ENCODE data around the gene FOXRED2.

FOXRED2 gene

GRCh38 chr22:36544107-36544620 lies 37.3 kb upstream of the FOXRED2 start:
- Histone ChIP-seq H3K4me1 (ENCODE audit: low read length) (peaks cover 8% of the 10 kb centered on the region), H3K9me3 (ENCODE audit: insufficient read depth, low read length) (no peaks in the 10 kb centered on the region)

GRCh38 chr22:36541831-36542411 lies 35.1 kb upstream of the FOXRED2 start:
- H3K4me2 ChIP-seq (ENCODE audit: low read length), result no peak overlapping the region
- H3K36me3 ChIP-seq (replicated peaks; ENCODE audit: low read depth, low read length), result no peaks in the 10 kb centered on the region
- no peaks in the 10 kb centered on the region for H3K9me3 ChIP-seq (ENCODE audit: insufficient read depth, low read length)
- peaks cover 9% of the 10 kb centered on the region; the same call in 1 of the 2 replicates for H3K27me3 ChIP-seq (ENCODE audit: low read depth, low read length)
- no peaks in the 10 kb centered on the region for H3K79me2 ChIP-seq (ENCODE audit: low read length)
- H3K9ac ChIP-seq (ENCODE audit: low read length), result no peak overlapping the region
- TF ChIP-seq CTCF (IDR thresholded peaks at IDR 0.05; ENCODE audit: low read depth, low read length), result no peak
- TF ChIP-seq EZH2phosphoT487 (IDR thresholded peaks at IDR 0.05; ENCODE audit: low read depth), result no peak
- H3K4me3 ChIP-seq (ENCODE audit: low read length), result no peak overlapping the region
- no peak overlapping the region for H3K27ac ChIP-seq (ENCODE audit: low read length)
- H2AFZ ChIP-seq (ENCODE audit: low read depth, low read length), result no peak overlapping the region
- H3K4me1 ChIP-seq (ENCODE audit: low read length), result peaks cover 5% of the 10 kb centered on the region; the same call in 1 of the 2 replicates
- H4K20me1 ChIP-seq (ENCODE audit: insufficient read depth, low read length), result no peaks in the 10 kb centered on the region

More at GRCh38 chr22:36544107-36544620, 37.3 kb upstream of the FOXRED2 start:
- Histone ChIP-seq H3K27me3 (ENCODE audit: low read depth, low read length) (peaks cover 10% of the 10 kb centered on the region; the same call in 1 of the 2 replicates), H3K27ac (ENCODE audit: low read length) (no peak overlapping the region), H3K9ac (ENCODE audit: low read length) (no peak overlapping the region), H3K36me3 (replicated peaks; ENCODE audit: low read depth, low read length) (no peaks in the 10 kb centered on the region), H3K4me3 (ENCODE audit: low read length) (no peak overlapping the region), H4K20me1 (ENCODE audit: insufficient read depth, low read length) (no peaks in the 10 kb centered on the region), H3K79me2 (ENCODE audit: low read length) (no peaks in the 10 kb centered on the region), H3K4me2 (ENCODE audit: low read length) (no peak overlapping the region), H2AFZ (ENCODE audit: low read depth, low read length) (no peak overlapping the region)
- no peak for TF ChIP-seq EZH2phosphoT487 (IDR thresholded peaks at IDR 0.05; ENCODE audit: low read depth)
- no peak for TF ChIP-seq CTCF (IDR thresholded peaks at IDR 0.05; ENCODE audit: low read depth, low read length)

GRCh38 chr22:36540867-36541642 lies 34.2 kb upstream of the FOXRED2 start:
- H3K27me3 ChIP-seq (ENCODE audit: low read depth, low read length), result peaks cover 4% of the 10 kb centered on the region; the same call in 1 of the 2 replicates
- no peak overlapping the region for H3K9ac ChIP-seq (ENCODE audit: low read length)
- H3K4me1 ChIP-seq (ENCODE audit: low read length), result no peaks in the 10 kb centered on the region
- no peak overlapping the region for H3K4me2 ChIP-seq (ENCODE audit: low read length)
- no peaks in the 10 kb centered on the region for H4K20me1 ChIP-seq (ENCODE audit: insufficient read depth, low read length)
- no peaks in the 10 kb centered on the region for H3K79me2 ChIP-seq (ENCODE audit: low read length)
- no peak overlapping the region for H2AFZ ChIP-seq (ENCODE audit: low read depth, low read length)
- no peaks in the 10 kb centered on the region for H3K9me3 ChIP-seq (ENCODE audit: insufficient read depth, low read length)
- H3K36me3 ChIP-seq (replicated peaks; ENCODE audit: low read depth, low read length), result no peaks in the 10 kb centered on the region
- no peak overlapping the region for H3K4me3 ChIP-seq (ENCODE audit: low read length)
- no peak for TF ChIP-seq CTCF (IDR thresholded peaks at IDR 0.05; ENCODE audit: low read depth, low read length)
- no peak for TF ChIP-seq EZH2phosphoT487 (IDR thresholded peaks at IDR 0.05; ENCODE audit: low read depth)
- H3K27ac ChIP-seq (ENCODE audit: low read length), result no peak overlapping the region

GRCh38 chr22:36538529-36538928 lies 31.7 kb upstream of the FOXRED2 start:
- Histone ChIP-seq H4K20me1 (ENCODE audit: insufficient read depth, low read length) (no peaks in the 10 kb centered on the region), H3K27ac (ENCODE audit: low read length) (no peak overlapping the region), H3K9ac (ENCODE audit: low read length) (no peak overlapping the region), H3K79me2 (ENCODE audit: low read length) (no peaks in the 10 kb centered on the region), H3K4me3 (ENCODE audit: low read length) (no peak overlapping the region), H3K36me3 (replicated peaks; ENCODE audit: low read depth, low read length) (no peaks in the 10 kb centered on the region), H3K4me2 (ENCODE audit: low read length) (no peak overlapping the region), H2AFZ (ENCODE audit: low read depth, low read length) (no peak overlapping the region), H3K9me3 (ENCODE audit: insufficient read depth, low read length) (no peaks in the 10 kb centered on the region; the same call in 1 of the 2 replicates), H3K4me1 (ENCODE audit: low read length) (no peaks in the 10 kb centered on the region), H3K27me3 (ENCODE audit: low read depth, low read length) (peaks cover 4% of the 10 kb centered on the region; the same call in 1 of the 2 replicates)
- TF ChIP-seq CTCF (IDR thresholded peaks at IDR 0.05; ENCODE audit: low read depth, low read length) (no peak), EZH2phosphoT487 (IDR thresholded peaks at IDR 0.05; ENCODE audit: low read depth) (no peak)

Measured in OCI-LY3 (cell line).